ENCODE measurements around the gene DDX20.
"Not testable (repeated sequence)": the region's sequence is repeated elsewhere in the genome, so short reads cannot be mapped to it uniquely, and the experiment has no call there.

DDX20 gene

DNA sequence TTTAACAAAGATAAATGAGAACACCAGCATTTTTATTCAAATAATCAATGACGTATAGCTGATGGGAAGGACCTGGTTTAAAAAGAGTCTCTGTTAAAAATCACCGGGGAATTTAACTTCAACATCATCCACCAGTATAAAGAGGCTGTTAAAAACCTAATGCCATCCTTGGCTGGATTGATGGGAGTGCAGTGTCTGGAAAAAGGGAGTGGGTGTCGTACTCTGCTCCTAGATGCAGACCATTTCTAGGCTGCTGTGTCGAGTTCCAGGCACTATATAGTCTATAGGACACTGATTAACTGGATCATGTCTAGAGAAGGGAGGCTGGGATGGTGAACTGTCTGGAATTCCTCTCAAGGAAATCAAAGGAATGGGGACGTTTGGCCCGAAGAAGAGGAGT lies 36.1 kb downstream of the DDX20 start:
- DNase-seq, result no peak

DNA sequence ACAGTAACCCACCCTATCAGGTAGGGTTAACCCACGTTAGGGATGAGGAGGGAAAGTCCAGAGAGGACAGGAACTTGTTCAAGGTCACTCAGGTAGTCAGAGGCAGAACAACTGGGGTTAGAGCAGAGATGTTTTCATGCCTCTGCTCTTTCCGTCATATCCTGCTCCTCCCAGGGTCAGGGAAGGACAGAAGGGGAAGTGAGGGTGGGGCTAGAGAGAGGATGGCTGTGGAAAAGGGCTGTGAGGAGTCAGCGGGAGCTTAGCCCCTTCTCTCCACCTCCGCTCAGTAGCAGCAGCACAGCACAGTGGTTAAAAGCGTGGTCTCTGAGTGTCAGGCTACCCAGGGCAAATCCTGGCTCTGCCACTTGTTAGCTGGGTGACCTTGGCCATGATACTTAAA lies 36.5 kb downstream of the DDX20 start:
- DNase-seq, result peak; percentile 58

DNA sequence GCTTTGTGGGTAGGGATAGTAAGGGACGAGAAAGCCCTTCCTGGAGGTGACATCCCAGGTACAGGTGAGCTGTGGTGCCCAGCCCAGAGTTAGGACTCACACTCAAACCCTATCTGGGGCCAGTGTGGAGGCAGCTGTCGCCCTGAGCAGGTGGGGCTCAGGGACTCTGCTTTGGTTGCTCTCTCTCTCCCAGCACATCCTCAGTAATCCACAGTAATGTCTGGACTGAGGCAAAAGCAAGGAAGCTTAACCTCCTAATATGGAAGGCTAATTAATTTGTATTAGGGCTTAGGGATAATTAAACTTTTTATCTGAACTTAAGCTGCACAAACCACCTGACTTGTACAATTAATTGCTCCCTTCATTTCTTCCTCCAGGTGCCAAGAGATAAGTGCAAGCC lies 38.2 kb downstream of the DDX20 start:
- DNase-seq, result peak; percentile 95

DNA sequence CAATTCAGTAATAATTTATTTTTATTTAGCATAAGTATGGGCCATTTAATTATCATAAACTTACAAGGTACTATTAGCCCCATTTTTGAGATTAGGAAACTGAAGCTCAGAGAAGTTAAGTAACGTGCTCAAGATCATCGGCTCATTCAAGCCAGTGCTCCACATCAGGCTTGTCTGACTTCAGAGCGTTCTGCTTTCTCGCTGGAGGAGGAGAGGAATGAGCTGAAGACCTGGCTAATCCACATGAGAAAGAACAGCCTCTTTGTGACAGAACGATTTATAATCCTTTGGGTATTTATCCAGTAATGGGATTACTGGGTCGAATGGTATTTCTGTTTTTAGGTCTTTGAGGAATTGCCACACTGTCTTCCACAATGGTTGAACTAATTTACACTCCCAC lies 39.7 kb downstream of the DDX20 start:
- peak; percentile 97 for DNase-seq

DNA sequence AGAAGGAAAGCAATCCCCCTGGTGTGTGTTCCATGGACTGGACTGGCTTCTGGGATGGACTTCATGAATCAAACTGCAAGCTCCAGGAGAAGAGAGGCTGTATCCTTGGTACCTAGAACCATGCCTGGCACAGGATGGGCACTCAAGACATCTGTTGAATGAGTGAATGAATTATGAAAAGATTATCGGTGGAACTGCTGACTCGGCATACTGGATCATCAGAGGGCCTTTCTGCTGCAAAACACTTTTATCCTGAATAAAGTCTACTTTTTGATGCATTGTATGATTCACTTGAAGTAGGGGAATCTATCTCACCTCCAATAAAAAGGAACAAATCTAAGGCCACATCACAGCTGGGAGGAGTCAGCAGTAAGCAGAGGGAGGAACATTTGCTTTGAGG lies 42.9 kb downstream of the DDX20 start:
- DNase-seq, result no peak

DNA sequence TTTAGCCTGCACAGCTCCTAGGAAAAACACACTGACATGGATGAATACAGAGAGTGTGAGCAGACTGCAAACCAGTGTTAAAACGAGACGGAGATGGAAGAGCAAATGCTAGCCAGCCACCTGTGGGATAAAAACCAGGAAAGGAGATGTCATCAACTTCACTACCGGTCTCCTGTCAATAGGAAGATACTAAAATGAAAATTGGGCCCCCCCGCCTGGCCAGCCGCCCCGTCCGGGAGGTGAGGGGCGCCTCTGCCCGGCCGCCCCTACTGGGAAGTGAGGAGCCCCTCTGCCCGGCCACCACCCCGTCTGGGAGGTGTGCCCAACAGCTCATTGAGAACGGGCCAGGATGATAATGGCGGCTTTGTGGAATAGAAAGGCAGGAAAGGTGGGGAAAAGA lies 44.0 kb downstream of the DDX20 start:
- DNase-seq, result not testable (repeated sequence)

DNA sequence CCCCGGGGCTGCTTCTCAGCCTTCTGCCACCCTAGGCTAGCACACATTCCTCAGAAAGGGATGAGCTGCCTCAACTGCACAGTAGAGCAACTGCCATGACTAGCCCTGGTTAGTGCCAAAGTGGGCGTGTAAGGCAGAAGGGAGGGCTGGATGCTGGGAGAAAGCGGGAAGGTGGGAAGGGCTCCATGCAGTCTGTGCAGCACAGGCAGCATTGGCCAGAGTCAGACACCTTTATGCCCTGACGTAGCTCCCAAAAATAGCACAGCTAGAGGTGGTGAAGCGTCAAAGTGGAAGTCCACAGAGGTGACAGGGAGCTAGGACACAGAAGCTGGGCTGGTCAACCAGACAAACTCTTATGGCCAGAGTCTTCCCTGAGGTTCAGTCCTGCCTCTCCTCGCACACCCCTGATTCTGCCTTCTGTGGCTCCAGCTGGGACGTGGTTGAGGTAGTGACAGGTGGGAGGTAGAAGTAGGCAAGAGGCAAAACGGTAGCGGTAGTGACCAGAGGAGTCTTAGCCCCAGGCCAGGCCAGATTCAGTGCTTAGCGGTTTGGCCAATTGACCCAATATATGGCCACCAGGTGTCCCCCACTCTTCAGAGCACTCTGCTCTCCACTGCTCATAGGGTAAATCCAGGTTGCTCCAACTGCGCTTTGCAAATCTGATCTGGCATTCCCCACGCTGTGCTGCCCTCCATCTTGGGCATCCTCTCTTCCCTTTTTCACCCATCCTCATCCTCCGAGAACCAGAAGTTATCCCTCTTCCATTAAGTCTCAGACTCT lies 45.6 kb downstream of the DDX20 start:
- DNase-seq, result peak; percentile 40

DNA sequence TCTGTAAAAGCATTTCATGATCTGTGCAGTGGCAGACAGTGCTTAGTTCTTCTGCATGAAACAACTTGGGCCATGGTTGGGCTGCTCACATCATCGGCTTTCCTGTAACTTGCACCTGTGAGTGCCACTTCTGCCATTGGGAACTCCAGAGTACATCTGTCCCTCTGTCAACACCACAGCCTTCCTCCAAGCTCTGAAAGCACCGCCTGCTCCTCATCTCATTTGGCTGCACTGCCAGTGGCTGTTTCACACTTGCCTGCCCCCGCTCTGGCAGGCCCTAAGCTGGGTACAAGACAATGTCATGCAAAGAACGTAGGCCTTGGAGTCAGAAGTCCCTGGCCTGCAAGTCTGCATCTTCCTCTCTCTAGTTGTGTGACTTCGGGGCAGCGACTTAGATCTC lies 46.4 kb downstream of the DDX20 start:
- no peak for DNase-seq

DNA sequence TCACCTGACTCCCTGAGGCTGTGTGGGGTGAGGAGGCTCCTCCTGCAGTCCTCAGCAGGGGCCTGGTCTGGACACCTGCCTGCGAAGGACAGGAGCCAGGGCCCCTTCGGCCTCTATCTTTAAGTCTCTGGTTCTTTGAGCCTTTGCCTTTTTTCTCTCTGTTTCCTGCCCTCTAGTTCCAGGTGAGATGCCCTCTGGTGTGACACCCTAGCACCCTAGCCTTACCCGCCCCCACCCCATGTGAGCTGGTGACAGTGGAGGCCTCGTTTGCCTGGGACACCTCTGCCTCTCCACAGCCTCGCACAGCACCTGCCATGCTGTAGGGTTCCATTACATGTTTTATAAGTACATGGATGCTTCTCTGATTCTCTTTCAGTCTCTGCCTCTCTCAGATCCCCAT lies 47.3 kb downstream of the DDX20 start:
- DNase-seq, result no peak

DNA sequence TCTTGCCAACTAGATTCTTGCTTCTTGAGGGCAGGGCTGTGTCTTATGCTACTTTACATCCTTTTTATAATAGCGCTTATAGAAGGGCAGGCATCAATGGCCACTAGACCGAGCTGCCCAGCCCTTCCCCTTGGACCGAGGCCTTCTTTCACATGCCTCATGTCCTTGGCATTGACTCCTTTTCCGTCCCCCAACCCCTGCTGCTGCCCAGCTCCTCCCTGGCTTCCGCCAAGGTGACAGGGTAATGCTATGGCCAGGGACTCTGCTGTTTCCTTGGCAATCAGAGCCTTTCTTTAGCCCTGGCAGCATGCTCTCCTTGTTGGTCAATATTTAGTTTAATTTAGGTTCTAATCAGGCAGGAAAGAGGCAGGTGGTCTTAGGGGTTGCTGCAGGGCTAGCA lies 48.2 kb downstream of the DDX20 start:
- DNase-seq, result no peak

DNA sequence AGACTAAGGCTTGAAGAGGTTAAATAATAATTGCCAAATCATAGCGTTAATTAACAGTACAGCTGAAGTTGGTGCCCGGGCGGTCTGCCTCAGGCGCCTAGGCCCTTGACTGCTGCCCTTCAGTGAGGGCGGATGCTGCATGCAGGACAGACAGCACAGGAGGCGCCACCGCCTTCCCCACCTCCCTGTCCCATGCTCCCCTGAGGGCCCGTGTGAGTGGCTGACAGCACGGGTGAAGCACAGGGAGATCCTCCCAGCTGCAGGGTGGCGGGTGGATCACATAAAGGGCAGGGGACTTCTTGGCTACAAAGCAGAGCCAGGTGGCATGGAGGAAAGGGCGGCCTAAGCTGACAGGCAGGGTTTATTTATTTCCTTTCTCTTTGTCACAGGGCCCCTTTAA lies 49.1 kb downstream of the DDX20 start:
- DNase-seq, result peak; percentile 71

DNA sequence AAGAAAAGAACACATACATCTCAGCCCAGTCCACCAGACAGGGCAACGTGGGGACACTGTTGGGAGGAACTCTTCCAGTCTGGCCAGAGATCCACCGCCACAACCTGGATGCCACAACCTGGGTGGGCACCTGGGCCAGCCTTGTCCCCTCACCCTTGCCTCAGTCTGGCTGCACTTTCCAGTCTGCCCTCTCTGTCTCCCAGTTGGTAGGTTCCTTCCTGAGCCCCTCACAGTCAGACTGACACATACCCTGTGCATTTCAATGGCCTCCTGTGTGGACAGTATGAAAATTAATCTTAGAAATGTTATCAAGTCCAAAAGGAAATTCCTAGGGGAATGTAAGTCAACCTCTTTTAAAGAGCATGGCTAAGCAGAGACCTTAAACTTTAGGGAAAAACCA lies 49.5 kb downstream of the DDX20 start:
- no peak for DNase-seq

DNA sequence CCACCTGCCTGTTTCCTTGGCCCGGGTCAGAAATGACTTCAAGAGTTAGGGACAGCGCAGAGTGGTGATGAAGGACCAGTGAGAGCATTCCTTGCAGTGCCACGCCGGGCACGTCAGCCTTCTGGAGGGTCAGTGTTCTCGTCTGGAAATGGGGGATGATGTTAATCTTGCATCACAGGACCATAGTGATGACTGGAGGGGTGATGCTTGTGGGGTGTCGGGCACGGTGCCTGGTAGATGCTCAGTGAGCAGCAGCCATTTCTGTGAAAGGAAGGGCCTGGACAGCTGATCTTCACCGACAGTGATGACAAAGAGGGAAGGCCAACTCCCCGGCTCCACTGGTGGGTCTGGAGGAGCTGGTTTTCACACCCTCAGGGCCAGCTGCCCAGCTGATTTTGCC lies 56.2 kb downstream of the DDX20 start:
- DNase-seq, result no peak

DNA sequence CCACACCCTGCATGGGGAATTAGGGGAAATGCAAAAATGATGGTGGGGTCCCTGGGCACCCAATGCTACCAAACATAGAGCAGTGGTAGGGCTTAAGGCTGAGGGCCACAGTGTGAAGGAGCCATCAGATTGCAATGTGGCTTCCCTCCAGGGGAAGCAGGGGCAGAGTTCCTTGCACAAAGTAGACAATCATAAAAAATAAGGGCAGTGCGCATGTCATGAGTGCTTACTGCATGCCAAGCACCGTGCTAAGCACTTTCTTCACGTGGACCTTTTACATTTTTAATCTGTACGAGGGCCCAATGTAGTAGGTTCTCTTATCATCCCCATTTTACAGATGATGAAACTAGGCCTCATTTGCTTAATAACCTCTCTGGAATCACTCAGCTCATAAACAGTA lies 56.6 kb downstream of the DDX20 start:
- no peak for DNase-seq

DNA sequence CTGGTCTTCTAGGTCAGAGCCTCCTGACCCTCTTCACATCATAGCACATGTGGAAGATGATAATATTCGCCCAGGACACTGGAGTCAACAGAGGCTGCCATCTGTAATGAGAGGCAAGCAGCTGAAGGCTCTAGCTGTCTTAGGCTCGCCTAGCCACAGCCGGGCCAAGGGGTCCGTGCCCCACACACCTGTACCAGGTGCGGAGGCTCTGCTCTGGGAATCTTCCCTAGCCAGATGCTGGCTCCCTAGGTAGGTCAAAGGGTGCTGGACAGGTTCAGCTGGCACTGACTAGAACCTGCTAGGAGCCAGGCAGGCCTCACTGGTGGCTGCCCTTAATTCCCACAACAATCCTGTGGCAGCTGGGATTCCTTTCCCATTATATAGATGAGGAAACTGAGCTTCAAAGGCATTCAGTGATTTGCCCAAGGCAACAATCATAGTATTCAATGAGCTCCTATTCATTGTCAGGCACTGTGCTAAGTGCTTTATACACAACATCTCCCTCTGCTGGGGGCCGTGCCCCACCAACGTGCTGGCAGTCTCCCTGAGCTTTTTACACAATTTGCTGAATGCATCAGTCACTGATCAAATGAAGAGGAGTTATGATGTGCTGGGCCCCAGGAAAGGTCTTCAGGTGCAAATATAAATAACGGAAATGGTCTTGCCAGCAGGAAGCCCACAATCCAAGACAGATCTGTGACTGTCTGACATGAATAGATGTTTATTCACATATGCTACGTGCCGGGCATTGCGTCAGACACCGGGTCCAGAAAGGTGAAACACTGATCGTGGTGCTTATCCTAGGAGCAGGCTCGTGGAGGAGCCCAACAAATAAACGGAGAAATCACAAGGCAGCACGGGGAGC lies 58.0 kb downstream of the DDX20 start:
- DNase-seq, result peak; percentile 66

DNA sequence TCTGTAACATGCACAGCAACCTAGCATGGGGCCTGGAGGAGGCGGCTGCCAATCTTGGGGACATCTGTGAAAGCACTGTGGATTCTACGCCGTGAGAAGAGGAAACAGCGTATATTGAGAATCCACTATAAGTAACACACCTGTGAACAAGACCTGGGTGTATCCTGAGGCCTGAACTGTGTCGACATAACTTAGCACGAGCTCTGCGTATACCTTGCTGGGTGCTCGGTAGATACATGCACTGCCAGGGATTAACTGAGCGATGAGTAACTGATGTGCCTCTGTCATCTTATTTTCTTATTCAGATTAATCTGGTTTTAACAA lies 58.6 kb downstream of the DDX20 start:
- no peak for DNase-seq

DNA sequence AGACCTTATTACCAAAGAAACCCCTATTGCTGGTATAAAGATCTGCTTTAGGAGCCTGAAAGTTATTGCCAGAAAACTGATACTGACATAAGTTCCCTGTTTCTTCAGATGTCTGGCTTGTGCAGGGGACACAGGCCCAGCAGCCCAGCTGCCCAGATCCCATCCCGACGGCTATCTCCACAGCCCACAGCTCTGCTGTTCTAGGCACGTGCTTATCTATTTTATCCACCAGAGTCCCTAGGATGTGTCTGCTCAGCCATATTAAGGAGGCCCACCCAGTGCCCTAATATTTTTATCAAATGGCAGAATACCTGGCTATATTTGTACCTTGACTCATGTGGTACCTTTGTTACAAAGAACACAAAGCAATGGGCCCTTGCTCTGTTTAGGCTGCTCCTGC lies 58.9 kb downstream of the DDX20 start:
- DNase-seq, result no peak

All from NCI-H82 (cell line).